Type B pancreatic cell (in vitro differentiated cells): Measurements from ENCODE around the gene PUS1. TPM values are rescaled to one million over a fixed set of nuclear protein-coding genes. Genes with fewer than 3 reads are reported as not detected.

Experiments used
- DNase-seq: peaks from one replicate; pipeline ENCODE4 v3.0.0; 2021; ENCODE audit warnings: mixed read lengths; ENCODE audit not compliant: unreplicated experiment; ENCODE audit errors: extremely low spot score
- H3K27ac Mint-ChIP-seq: 2 replicates; pipeline ENCODE4 v1.8.0; 2021; ENCODE audit warnings: mild to moderate bottlenecking, mixed read lengths
- H3K27me3 Mint-ChIP-seq: 2 replicates; pipeline ENCODE4 v1.8.0; 2021; ENCODE audit warnings: mixed read lengths
- H3K36me3 Mint-ChIP-seq: 2 replicates; pipeline ENCODE4 v1.8.0; 2021; ENCODE audit warnings: mixed read lengths
- H3K4me1 Mint-ChIP-seq: one replicate; pipeline ENCODE4 v1.8.0; 2021; ENCODE audit warnings: mixed read lengths; ENCODE audit not compliant: unreplicated experiment
- H3K4me3 Mint-ChIP-seq: 2 replicates; pipeline ENCODE4 v1.8.0; 2021; ENCODE audit warnings: mild to moderate bottlenecking, mixed read lengths
- H3K9me3 Mint-ChIP-seq: 2 replicates; pipeline ENCODE4 v1.8.0; 2021; ENCODE audit warnings: mixed read lengths
- CTCF ChIP-seq: fragments of 200-600 bp; sonication (generic); conservative IDR thresholded peaks from 2 replicates; pipeline ENCODE4 v1.5.0; 2021; ENCODE audit warnings: antibody characterized with exemption, mild to moderate bottlenecking
- total RNA-seq: library from RNA; stranded (reverse); gene quantifications from 2 replicates; pipeline ENCODE4 v1.2.1, GENCODE V29; 2021; ENCODE audit warnings: low replicate concordance

PUS1 gene
- total RNA-seq, 1 donor from 2014 or later = 38.1 TPM

GRCh38 chr12:131990066-131990979 is 61.2 kb downstream of the PUS1 start:
- Mint-ChIP-seq H3K4me3 (no peak overlapping the region), H3K27me3 (no peaks in the 10 kb centered on the region), H3K27ac (no peak overlapping the region), H3K9me3 (no peaks in the 10 kb centered on the region), H3K4me1 (no peaks in the 10 kb centered on the region), H3K36me3 (peaks cover 42% of the 10 kb centered on the region)
- no peak for DNase-seq
- no peak for TF ChIP-seq CTCF

- H3K36me3 Mint-ChIP-seq = peaks cover 42% of the 10 kb centered on the region
- no peak overlapping the region for H3K27ac Mint-ChIP-seq
- DNase-seq = no peak
- H3K27me3 Mint-ChIP-seq = no peaks in the 10 kb centered on the region
- no peak for TF ChIP-seq CTCF
- H3K4me1 Mint-ChIP-seq = no peaks in the 10 kb centered on the region
- no peaks in the 10 kb centered on the region for H3K9me3 Mint-ChIP-seq
- H3K4me3 Mint-ChIP-seq = no peak overlapping the region
Measured at GRCh38 chr12:131990980-131991305, 61.9 kb downstream of the PUS1 start.

- Mint-ChIP-seq H3K9me3 (no peaks in the 10 kb centered on the region), H3K27ac (no peak overlapping the region), H3K36me3 (peaks cover 40% of the 10 kb centered on the region), H3K4me3 (no peak overlapping the region), H3K4me1 (no peaks in the 10 kb centered on the region), H3K27me3 (no peaks in the 10 kb centered on the region)
- DNase-seq = no peak
- no peak for TF ChIP-seq CTCF
Measured at GRCh38 chr12:131991816-131992430, 62.8 kb downstream of the PUS1 start.

GRCh38 chr12:131994589-131994988 is 65.5 kb downstream of the PUS1 start:
- H3K27me3 Mint-ChIP-seq = no peaks in the 10 kb centered on the region
- H3K36me3 Mint-ChIP-seq = peaks cover 31% of the 10 kb centered on the region
- no peaks in the 10 kb centered on the region for H3K9me3 Mint-ChIP-seq
- DNase-seq = no peak
- H3K27ac Mint-ChIP-seq = no peak overlapping the region
- TF ChIP-seq CTCF = no peak
- no peaks in the 10 kb centered on the region for H3K4me1 Mint-ChIP-seq
- no peak overlapping the region for H3K4me3 Mint-ChIP-seq

Other genes starting within 250 kb of the PUS1 start
- gene SFSWAP, start 218.2 kb upstream of the PUS1 start, total RNA-seq = 46.3 and 59.3 TPM in 2 replicates
- 14.1 and 26.8 TPM in 2 replicates for gene MMP17, start 100.9 kb upstream of the PUS1 start, total RNA-seq
- gene ULK1, start 34.7 kb upstream of the PUS1 start, total RNA-seq = 80.0 and 99.3 TPM in 2 replicates
- gene EP400, start 20.7 kb downstream of the PUS1 start, total RNA-seq = 41.4 and 55.2 TPM in 2 replicates
- 22.1 and 30.5 TPM in 2 replicates for gene DDX51, start 215.0 kb downstream of the PUS1 start, total RNA-seq
- 23.9 and 27.8 TPM in 2 replicates for gene NOC4L, start 215.2 kb downstream of the PUS1 start, total RNA-seq